Neural progenitor cell (in vitro differentiated cells): ENCODE measurements around the gene GRID1.

ENCODE experiments used
- CTCF ChIP-seq: fragments of 200-600 bp; sonication (generic); IDR thresholded peaks from 2 replicates; pipeline ENCODE4 v1.5.1; 2017; ENCODE audit warnings: antibody characterized with exemption, mild to moderate bottlenecking
- EZH2 ChIP-seq: fragments of 200-600 bp; sonication (generic); IDR thresholded peaks from 2 replicates; pipeline ENCODE4 v1.6.1; 2017; ENCODE audit warnings: antibody characterized with exemption, mild to moderate bottlenecking, moderate library complexity
- EZH2phosphoT487 ChIP-seq: fragments of 200-600 bp; sonication (generic); IDR thresholded peaks from 2 replicates; pipeline ENCODE4 v1.6.1; 2017; ENCODE audit warnings: antibody characterized with exemption

- TF ChIP-seq CTCF (no peak), EZH2 (no peak), EZH2phosphoT487 (no peak)
These were observed 114.0 kb downstream of the GRID1 start for GRCh38 chr10:86252556-86252955.
